Astrocyte of the cerebellum (primary cell): ENCODE measurements around the gene STK32C.

ENCODE experiments used
- DNase-seq: peaks from one replicate; pipeline ENCODE4 v3.0.0-alpha.2; 2011; ENCODE audit warnings: low read depth
- H3K4me3 ChIP-seq: 2 replicates; pipeline ENCODE4 v1.5.1; 2011; ENCODE audit warnings: mild to moderate bottlenecking, low read depth, low read length, moderate library complexity
- in situ Hi-C: cut with HindIII; loops from 2 replicates; pipeline ENCODE4 v1.10.0; 2017; ENCODE audit warnings: low sequenced_read_pairs
- TF ChIP-seq, protein P1 (sequence below): IDR thresholded peaks from 2 replicates; pipeline ENCODE4 v1.5.1; 2012; ENCODE audit warnings: low read length, low read depth, moderate library complexity, mild to moderate bottlenecking; ENCODE audit errors: missing control alignments

STK32C gene

DNA sequence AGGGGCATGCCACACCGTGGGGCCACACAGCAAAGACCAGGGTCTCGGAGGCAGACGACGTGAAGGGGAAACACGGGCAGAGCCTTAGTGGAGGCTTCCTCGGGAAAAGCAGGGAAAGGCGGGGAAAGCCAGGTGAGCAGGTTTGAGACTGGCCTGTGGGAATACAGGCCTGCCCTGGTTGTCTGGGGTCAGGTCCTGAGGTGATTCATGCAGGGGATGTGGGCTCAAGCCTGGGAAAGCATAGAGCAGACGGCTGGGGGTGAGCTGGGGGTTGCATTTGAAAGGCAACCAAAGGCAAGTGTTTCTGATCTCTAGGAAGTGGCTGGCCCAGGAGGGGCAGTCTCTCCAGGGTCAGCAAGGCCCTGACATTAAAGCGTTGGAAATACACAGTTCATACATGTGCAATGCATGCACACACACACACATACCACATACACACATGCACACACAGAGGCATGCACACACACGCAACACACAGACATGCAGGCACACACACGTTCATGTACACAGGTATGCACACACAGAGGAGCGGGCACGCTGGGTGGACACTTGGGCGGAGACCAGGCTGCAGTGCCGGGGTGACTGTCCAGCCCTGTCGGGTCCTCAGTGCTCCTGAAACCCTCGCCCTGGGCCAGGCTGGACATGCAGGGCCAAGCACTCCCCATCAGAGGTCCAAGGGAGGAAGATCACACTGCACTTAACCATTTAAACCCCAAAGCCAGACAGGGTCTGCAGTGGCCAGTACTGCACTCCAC is 69.2 kb downstream of the STK32C start:
- no peak for DNase-seq
- TF ChIP-seq, protein P1, sequence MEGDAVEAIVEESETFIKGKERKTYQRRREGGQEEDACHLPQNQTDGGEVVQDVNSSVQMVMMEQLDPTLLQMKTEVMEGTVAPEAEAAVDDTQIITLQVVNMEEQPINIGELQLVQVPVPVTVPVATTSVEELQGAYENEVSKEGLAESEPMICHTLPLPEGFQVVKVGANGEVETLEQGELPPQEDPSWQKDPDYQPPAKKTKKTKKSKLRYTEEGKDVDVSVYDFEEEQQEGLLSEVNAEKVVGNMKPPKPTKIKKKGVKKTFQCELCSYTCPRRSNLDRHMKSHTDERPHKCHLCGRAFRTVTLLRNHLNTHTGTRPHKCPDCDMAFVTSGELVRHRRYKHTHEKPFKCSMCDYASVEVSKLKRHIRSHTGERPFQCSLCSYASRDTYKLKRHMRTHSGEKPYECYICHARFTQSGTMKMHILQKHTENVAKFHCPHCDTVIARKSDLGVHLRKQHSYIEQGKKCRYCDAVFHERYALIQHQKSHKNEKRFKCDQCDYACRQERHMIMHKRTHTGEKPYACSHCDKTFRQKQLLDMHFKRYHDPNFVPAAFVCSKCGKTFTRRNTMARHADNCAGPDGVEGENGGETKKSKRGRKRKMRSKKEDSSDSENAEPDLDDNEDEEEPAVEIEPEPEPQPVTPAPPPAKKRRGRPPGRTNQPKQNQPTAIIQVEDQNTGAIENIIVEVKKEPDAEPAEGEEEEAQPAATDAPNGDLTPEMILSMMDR, result no peak
- H3K4me3 ChIP-seq, result no peak overlapping the region
- in situ Hi-C loops, result loop anchor here (10.0 kb wide), 1 partner anchor 416 kb away; no protein-coding TSS in a partner anchor

DNA sequence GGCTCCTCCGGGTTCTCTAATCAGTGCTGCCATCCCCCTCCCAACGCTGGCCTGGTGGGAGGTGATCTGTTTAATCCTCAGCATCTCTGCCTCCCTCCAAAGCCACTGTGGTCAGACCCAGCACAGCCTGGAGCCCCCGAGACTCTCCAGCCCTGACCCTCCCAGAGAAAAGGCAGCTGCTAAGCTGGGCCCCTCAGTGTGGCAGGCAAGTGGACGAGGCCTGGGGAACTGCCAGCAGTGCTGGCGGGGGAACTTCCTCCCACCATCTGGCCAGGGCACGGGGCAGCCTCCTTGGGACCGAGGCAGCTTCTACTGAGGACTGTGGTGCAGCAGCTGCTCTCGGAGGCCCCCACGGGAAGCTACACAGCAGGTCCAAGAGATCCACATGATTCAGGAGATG is 69.9 kb downstream of the STK32C start:
- H3K4me3 ChIP-seq, result no peak overlapping the region
- in situ Hi-C loops, result loop anchor here (10.0 kb wide), 1 partner anchor 417 kb away; no protein-coding TSS in a partner anchor
- TF ChIP-seq, protein P1, result no peak
- DNase-seq, result no peak

DNA sequence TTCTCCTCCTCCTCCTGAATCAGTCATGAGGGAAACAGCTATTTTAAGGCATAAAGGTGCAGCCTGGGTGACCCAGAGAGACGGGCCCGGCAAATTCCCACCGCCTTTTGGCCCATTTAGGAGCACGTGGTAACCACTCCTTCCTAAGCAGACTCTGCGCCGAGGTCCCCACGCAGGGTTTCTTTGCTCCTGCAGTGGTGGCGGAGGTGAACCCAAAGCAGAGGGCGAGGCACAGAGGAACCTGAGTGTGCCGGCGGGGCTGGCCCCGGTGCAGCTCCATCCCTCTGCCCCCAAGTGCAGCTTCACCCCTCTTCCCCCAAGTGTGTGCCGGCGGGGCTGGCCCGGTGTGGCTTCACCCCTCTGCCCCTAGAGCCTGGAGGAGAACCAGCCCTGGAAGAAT is 70.4 kb downstream of the STK32C start:
- TF ChIP-seq, protein P1, result no peak
- no peak for DNase-seq
- in situ Hi-C loops, result loop anchor here (10.0 kb wide), 1 partner anchor 417 kb away; no protein-coding TSS in a partner anchor
- H3K4me3 ChIP-seq, result no peak overlapping the region

DNA sequence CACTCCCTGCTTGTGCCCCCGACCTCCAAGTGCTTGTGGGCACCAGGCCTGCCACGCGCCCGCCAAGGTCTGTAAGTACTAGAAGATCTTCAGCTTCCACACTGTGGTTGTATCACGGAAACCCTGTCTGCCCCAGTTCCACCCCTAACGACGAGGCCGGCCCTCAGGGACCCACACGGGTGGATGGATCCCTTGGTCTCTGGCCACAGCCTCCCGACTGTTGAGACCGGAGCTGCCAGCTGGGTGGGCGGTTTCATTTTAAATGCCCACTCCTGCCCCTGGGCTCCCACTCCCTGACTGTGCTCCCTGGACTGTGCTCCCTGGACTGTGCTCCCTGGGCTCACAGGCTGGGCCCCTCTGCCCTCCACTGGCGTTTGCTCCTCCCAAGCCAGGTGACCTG is 70.9 kb downstream of the STK32C start:
- TF ChIP-seq, protein P1, result no peak
- DNase-seq, result no peak
- in situ Hi-C loops, result loop anchor here (10.0 kb wide), 1 partner anchor 418 kb away; no protein-coding TSS in a partner anchor
- no peak overlapping the region for H3K4me3 ChIP-seq

GRCh38 chr10:132236161-132236560 is 71.6 kb downstream of the STK32C start:
- no peak overlapping the region for H3K4me3 ChIP-seq
- in situ Hi-C loops, result loop anchor here (10.0 kb wide), 1 partner anchor 419 kb away; no protein-coding TSS in a partner anchor
- DNase-seq, result no peak
- TF ChIP-seq, protein P1, result no peak

- DNase-seq, result no peak
- TF ChIP-seq, protein P1, result no peak
- in situ Hi-C loops, result loop anchor here (5.0 to 10.0 kb wide), 3 partner anchors 42 to 420 kb away; no protein-coding TSS in a partner anchor
- H3K4me3 ChIP-seq, result no peak overlapping the region
These were observed 72.9 kb downstream of the STK32C start for GRCh38 chr10:132234860-132235259.
